GM21717 (cell line): ENCODE results near the gene SHROOM3.

Source experiments
- ATAC-seq: cut with Tn5 transposase; IDR thresholded peaks from one replicate; pipeline ENCODE4 v1.9.1; 2021; ENCODE audit warnings: mild to moderate bottlenecking, moderate library complexity; ENCODE audit not compliant: unreplicated experiment

The SHROOM3 gene

DNA sequence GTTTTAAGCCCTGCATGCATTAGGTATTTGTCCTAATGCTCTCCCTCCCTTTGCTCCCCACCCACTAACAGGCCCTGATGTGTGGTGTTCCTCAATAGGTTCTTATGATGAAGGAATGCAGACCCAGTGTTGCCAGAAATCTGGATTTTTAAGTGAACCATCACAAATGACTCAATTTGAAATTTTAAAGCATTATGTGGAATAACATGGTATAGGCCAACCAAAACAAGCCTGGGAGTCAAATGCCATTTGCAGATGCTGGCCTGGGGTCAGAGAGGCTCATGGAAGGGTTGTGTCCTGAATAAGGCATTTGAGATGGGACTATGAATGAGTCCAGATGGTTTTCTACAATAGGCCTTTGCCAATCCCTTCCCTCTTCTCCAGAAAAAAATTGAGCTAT lies 179.6 kb downstream of the SHROOM3 start:
- no peak for ATAC-seq

DNA sequence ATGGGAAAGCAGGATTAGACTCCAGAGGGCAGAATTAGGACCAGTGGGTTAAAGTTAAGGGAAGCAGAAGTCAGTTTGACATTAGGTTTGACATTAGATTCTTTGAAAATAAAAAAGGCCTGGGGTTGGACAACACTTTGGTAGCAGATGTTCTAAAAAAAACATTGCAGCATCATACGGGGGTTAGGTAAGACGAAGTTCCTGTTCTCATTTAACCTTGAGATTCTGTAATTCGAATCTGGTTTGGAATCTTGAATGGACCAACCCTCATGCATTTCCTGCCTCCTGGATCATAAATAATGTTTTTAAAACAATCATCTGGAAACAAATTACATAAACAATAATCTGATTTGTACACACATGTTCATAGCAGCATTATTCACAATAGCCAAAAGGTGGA lies 181.0 kb downstream of the SHROOM3 start:
- ATAC-seq = no peak

DNA sequence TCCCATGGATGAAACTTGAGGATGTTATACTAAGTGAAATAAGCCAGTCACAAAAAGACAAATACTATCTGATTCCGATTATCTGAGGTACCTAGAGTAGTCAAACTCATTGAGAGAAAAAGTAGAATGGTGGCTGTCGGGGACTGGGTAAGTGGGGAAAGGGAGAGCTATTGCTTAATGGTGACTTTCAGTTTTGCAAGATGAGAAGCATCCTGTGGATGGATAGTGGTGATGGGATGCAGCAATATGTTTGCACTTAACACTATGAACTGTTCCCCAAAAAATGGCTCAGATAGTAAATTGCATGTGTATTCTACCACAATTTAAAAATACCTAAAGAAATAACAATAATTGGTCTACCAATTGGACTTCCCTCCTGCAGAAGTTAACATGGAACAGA lies 181.5 kb downstream of the SHROOM3 start:
- ATAC-seq = no peak

DNA sequence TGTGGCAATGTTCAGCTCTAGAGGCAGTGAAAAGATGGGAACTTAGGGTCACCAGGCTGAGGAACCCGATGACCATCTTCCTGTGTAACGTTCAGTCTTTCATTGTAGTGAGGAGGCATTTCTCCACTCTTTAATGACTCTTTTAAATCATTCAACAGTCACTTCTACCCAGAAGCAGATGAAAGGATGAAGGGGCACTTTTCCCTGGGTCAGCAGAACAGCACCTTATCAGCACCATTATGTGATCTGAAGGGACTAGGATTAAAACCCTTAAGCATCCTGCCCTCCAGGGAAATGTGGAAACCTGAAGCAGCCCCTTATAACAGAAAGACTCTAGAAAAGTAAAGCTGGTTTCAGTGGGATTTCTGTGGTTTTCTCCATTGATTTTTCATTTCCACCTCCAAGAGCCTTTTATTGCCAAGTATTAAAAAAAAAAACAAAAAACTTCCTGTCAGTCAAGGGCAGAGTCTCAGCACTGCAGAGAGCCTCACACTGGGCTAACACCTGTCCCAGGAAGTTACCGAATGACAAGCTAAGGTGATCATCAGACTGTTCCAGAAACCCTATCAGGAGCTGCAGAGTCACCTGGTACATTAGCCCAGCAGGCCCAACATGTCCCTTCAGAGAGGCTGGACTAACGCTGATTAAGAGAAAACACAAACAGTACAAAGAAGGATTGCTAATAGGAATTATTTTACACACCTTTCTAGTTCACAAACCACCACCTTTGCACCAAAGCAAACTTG lies 185.9 kb downstream of the SHROOM3 start:
- no peak for ATAC-seq

DNA sequence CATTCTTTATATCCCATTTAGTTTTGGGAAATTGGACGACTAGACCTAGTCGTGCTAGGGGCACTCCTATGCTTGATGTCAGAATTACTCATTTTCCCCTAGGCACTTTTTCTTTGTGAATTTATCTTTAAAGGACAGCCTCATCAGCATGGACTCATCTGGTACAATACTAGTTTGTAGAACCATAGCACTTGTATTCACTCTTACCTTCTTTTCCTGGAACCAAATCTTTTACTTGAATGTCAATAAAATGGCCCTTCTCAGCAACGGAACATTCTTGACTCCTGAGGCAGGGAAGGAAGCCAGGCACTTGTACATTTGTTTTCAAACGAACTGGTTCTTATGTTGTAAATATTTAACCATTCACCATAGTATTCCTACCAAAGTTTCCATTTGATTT lies 187.1 kb downstream of the SHROOM3 start:
- no peak for ATAC-seq

DNA sequence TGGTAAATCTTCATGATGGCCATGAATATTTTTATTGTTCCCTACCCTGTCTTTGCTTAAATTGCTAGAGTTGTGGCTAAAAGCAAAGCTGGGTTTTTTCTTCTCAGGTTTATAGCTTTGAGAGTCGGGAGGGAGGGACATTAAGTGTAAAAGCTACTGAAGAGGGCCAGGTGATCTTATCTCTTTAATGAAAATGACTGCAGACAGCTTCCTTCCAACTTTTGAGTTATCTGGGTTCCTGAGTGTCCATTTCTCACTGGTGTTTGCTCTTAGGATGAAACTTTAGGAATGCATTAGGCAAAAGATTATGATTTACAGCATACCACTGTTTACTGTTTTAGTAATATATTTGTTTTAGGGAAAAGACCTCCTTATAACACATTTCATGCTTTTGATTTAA lies 187.7 kb downstream of the SHROOM3 start:
- no peak for ATAC-seq

DNA sequence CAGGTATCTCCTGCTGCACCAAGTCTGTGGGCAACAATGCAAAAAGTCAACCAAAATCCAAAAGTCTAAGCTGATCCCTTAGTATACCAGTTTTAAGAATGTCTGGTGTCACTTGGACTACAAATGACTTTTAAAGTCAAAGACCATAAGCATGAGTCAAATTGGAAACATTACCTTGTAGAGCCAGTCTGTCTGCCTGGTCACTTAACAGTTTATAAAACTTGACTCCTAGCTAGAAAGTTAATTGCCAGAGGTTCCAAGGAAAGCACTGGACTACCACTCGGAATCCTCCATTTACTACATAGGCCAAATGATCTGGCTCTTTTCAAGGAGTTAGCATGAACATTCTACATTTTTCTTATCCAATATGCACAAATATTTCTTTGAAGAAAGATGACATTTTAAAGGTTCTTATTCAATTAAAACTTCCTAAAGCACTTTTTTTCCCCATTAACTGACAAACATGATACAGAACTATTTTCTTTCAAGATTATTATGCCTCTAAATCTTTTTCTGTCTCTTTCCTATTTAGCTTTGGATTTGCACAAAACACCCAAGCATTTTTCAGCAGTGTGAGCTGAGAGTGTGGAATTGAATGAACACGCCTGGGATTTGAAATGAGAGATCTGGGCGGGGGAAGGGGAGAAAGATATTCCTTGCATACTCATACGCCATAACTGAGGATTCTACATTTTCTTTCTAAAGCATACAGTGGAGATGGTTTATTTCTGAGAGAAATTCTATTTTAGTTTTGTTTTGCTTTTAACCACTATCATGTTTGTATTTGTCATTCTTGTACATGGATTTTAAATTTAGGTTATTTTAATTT lies 188.4 kb downstream of the SHROOM3 start:
- no peak for ATAC-seq

DNA sequence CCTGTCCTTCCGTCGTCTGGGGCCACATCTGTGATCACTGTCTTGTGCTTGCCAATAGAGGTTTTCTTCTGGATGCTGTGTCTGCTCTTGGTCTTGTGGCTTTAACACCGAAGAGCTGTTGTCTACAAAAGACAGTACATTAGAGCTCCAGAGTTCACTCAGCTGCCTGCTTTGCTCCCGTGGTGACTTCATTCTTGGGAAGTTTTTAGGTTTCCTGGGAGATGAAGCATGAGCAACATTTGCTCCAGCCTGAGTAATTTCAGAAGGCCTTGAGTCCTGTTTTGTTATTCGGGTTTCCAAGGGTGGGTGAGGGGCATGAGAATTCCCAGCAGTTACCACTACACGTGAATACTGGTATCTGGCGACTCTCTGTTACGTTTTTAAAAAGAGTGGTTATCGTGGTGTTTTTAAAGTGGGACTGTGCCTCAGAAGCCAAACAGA lies 189.2 kb downstream of the SHROOM3 start:
- no peak for ATAC-seq

DNA sequence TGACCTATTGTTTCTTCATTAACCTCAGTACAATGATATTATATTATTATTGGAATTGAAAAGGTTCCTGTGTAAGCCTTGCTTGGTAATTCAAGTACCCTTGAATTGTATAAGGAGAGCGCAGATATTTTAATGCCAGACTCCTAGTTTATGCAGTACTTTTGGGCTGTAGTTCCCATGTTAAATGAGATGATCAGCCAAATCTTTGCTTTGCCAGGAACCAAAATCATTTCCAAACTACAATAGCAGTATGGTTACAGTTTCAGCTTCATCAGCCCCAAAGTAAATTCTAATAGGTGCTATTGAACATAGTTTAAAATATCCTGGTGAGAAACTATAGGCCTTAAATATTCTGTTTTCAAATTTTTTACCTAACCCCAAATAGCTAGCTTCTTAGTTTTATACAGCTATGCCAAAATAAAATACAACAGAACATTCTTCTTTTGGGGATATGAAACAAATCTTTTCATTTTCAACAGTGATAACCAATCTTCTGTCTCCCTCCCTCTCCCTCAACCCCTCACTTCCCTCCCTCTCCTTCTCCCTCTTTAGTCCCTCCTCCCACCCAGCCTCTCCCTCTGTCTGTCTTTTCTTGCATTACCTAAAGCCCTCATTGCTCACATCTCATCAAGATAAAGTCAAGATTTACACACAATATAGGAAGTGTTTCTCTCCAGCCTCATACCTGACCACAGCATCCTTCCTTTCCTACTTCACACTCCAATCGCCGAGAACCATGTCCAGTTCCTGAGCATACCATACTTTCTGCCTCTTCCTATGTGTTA lies 190.1 kb downstream of the SHROOM3 start:
- no peak for ATAC-seq

DNA sequence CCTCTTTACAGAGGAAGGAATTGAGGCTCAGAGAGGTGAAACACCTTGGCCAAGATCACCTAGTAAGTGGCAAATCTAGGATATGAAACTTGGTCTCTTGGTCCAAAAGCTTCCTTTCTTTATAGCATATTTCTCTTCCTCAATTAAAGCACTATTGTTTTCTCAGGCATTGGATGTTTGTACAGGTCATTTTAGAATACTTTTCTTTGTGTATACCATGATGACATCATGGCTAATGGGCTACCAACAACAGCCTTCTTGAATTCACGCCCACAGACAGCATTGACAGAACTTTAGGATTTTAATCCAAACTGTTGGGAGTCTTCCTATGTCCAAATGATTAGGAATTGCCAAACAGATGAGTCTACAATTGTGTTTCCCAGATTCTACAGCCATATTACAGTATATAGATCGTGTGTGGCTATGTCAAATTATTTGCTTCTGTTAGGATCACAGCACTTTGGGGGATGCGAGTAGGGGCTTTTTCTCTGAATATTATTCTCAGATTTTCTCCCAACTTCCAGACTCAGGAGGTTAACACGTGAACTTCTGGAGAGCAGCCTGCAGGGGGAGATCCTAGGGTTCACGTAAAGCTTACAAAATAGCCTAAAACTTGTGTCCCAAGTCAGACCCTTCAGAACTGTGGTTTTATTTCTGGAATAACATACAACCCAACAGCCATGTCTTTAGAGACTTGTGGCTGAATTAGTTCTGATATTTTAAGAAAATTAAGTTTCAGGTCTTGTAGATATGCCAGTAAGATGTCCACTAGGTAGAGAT lies 191.8 kb downstream of the SHROOM3 start:
- no peak for ATAC-seq

DNA sequence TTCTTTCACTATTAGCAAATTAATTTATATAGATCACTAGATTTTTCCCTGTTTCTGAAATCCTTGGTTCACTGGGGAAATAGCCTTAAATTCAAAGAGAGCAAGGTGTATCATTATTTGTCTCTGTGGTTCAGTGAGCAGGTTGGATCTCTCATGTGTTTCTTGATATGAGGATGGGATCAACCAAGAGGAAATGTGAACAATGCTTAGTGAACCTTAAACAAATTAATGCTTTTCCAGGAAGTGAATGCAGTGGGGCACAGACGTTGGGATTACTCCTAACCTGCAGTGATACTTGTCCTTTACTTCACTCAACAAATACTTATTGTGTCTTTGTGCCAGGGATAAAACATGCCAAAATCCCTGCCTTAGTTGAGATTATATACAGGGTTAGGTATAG lies 193.2 kb downstream of the SHROOM3 start:
- ATAC-seq = no peak

DNA sequence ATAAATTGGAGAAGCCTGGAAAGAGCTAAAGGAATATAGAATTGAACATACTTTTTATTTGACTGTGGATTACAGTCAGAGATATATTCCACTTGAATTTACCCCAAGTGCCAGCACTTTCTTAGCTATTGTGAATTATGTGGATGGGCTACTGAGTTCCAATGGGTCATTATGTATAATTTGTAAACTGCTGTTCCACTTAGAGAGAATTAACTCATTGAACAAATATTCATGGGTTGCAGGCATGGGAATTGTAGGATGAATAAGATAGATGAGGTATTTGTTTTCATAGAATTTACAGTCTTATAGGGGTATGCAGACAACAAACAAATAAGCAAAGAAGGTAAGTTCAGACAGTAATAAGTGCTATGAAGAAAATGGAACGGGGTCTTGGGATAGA lies 195.7 kb downstream of the SHROOM3 start:
- ATAC-seq = no peak

DNA sequence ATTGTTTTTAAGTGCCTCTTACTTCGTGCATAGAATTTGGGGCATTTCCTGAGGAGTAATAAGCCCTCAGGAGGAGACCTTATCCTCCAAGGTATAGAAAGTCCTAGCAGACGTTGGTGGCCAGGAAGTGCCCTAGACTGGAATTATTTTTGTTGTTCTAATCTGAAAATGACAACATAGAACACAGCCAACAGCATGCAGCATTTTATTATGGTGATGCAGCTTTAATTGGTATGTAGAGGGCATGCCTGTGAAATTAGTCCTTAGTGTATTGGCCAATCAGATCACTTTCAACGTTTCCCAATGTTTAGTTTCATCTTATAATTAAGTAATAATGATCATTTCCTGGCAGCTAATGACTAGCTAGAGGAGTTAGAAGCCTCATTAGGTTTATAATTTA lies 199.2 kb downstream of the SHROOM3 start:
- no peak for ATAC-seq

DNA sequence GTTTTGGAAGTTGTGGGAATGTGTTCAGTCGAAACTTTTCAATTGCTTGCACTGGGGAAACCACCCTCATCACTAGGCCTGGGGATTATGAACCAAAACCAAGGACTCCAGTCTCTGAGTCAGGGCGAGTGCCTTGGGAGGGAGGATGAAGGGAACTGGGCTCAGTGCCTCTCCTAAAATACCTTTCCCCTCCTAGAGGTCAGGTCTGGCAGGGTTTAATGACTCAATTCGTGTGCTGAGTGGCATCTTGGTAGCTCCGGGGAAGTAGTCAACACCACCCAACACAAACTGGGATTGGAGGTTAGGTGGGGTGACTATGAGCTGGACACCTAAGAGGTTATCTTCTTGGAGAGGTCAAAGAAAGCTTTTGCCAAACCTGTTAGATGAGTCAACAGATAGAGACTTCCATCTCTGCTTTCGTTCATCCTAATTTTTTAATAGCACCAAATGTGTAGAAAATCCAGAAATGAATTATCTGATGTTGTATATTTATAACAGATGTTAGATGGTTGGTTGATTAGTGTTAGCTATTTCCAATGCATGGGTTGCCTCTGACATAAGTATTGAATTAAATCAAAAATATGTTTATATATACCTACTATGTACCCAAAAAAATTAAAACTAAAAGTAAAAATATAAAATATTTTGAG lies 202.8 kb downstream of the SHROOM3 start:
- ATAC-seq = no peak

DNA sequence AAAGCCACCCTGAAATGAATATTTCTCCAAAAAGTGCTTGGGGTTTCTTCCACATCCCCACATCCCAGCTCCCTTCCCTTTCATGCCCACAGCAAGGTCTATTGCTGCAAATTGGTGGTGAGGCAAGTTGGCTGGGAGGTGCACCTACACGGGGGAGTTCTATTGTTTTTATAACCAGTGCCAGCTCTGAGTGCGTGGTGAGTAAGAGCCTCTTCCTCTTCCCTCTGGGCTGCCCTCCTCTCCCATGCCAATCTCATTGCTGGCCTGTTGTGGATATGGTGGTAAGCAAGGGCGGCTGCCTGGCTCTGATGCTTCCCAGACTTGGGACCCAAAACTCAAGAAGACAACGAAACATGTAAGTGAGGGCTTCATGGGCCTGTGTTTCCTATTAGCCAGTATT lies 204.3 kb downstream of the SHROOM3 start:
- ATAC-seq = no peak

DNA sequence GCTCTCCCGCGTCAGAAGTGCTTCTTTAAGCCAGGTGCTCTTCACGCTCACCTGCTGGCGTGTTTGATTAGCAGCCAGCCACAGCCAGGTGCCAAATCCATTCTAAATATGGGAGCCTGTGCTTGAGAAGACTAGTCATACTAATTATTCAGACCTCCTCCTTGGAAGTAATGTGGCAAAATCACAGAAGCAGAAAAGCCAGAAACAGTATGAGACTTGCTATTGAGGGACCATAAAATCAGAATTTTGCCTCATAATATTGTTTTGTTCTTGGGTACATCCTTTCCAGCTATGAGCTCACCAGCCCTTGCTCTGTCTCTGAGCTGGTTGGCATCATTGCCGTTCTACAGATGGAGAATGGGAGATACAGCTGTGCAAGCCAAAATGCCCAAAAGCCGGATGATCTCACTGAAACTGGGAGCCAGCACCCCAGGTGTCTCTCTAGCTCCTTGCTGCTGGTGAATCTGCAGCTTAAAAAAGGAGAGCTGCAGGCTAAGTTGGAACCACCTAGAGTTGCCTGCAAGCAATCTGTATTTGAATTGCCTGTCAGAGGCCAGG lies 205.4 kb downstream of the SHROOM3 start:
- ATAC-seq = no peak

DNA sequence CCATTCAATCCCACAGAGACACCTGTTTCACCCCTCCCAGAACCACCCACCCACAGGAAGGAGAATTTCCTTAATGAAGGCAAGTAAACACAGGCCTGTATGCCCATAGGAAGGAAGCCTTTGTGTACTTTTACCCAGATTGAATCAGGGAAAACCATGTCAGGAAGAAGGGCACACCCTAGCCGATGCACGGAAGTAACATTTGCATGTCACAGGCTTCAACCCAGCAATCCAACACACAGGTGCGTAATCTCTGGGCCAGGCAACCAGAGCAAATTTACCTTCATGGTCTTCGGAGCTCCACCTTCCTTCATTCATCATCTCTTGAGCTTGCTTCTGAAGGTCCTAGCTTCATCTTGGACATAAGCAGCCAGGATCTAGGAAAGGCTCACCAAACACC lies 206.3 kb downstream of the SHROOM3 start:
- no peak for ATAC-seq

DNA sequence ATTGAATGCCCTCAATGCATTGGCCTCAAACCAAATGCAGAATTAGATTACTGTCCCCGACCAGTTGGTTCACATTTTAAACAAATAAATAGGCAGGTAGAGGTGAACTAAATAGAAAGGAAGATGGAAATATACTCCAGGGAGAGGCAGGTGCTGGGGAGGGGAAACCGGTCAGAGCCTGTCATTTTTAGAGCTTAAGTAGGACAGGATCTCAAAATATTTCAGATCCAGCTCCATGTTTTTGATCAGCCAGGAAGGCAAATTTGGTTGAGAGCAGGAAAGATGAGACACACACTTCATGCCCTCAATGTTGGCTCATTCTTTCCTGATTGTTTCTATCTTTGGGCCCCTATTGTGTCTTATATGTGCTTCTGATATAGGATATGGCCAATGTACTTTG lies 206.7 kb downstream of the SHROOM3 start:
- ATAC-seq = no peak

DNA sequence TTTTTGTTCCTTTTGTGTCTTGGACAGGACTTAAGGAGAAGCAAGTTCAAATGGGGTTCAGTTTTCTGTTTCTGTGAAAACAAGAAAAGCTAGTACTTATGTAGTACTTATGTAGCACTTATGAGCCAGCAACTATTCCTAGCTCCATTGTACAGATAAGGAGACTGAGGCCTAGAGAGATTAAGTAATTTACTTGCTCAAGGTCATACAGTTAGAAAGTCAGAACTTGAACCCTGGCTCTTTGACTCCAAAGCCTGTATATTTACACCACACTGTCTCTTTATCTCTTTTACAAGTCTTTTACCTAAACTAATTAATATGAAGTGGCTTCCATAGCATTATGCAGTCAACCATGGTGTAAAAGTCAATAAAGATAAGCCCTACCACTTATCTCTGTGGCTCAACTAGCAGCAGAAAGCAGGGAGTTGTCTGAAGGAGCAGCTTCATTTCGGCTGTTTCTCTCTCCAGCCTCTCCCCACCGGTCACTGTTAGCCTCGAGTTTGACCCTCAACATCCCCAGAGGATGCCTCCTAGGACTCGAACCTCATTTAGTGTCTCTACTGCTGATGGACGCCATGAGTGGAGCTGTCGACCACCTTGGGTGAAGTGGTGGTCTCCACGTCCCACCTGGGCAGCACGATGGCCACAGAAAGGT lies 209.9 kb downstream of the SHROOM3 start:
- ATAC-seq = no peak
